Measurements from ENCODE around the gene ADCY7. TPM values are rescaled to one million over a fixed set of nuclear protein-coding genes. Genes with fewer than 3 reads are reported as not detected.

Gene ADCY7
- polyA plus RNA-seq, 1 donor from 2014 or later, result 40.6 TPM

GRCh38 chr16:50291719-50292565, 25.6 kb downstream of the ADCY7 start:
- Mint-ChIP-seq H3K9me3 (no peaks in the 10 kb centered on the region), H3K27ac (no peak overlapping the region), H3K36me3 (no peaks in the 10 kb centered on the region)

GRCh38 chr16:50292566-50292948, 26.2 kb downstream of the ADCY7 start:
- H3K27ac Mint-ChIP-seq, result no peak overlapping the region
- H3K9me3 Mint-ChIP-seq, result no peaks in the 10 kb centered on the region
- peak overlapping the region in 1 of 4 donors; percentile 80 for H3K4me3 Mint-ChIP-seq
- no peaks in the 10 kb centered on the region for H3K36me3 Mint-ChIP-seq
- H3K4me1 Mint-ChIP-seq, result peaks cover 0 to 6% (median 1%) of the 10 kb centered on the region in 3 donors
- no peaks in the 10 kb centered on the region for H3K27me3 Mint-ChIP-seq

More at GRCh38 chr16:50291719-50292565, 25.6 kb downstream of the ADCY7 start:
- no peak overlapping the region for H3K4me3 Mint-ChIP-seq
- H3K4me1 Mint-ChIP-seq, result peaks cover 0 to 6% (median 1%) of the 10 kb centered on the region in 3 donors
- H3K27me3 Mint-ChIP-seq, result no peaks in the 10 kb centered on the region

GRCh38 chr16:50293041-50293783, 26.9 kb downstream of the ADCY7 start:
- H3K9me3 Mint-ChIP-seq, result no peaks in the 10 kb centered on the region
- H3K4me3 Mint-ChIP-seq, result peak overlapping the region in 1 of 4 donors; percentile 80
- H3K27ac Mint-ChIP-seq, result no peak overlapping the region
- H3K4me1 Mint-ChIP-seq, result peaks cover 0 to 6% (median 2%) of the 10 kb centered on the region in 3 donors
- H3K36me3 Mint-ChIP-seq, result no peaks in the 10 kb centered on the region
- no peaks in the 10 kb centered on the region for H3K27me3 Mint-ChIP-seq

GRCh38 chr16:50293994-50294855, 27.9 kb downstream of the ADCY7 start:
- Mint-ChIP-seq H3K27me3 (no peaks in the 10 kb centered on the region), H3K9me3 (no peaks in the 10 kb centered on the region), H3K36me3 (no peaks in the 10 kb centered on the region), H3K4me3 (no peak overlapping the region), H3K4me1 (peaks cover 0 to 3% (median 2%) of the 10 kb centered on the region in 3 donors), H3K27ac (peak overlapping the region in 2 of 3 donors; percentile 13 to 31)

GRCh38 chr16:50294955-50295354, 28.6 kb downstream of the ADCY7 start:
- Mint-ChIP-seq H3K4me1 (peaks cover 0 to 3% (median 2%) of the 10 kb centered on the region in 3 donors), H3K4me3 (no peak overlapping the region), H3K27me3 (no peaks in the 10 kb centered on the region), H3K36me3 (no peaks in the 10 kb centered on the region), H3K9me3 (no peaks in the 10 kb centered on the region), H3K27ac (no peak overlapping the region)

- Mint-ChIP-seq H3K4me3 (peak overlapping the region in 1 of 4 donors; percentile 2), H3K9me3 (no peaks in the 10 kb centered on the region), H3K27ac (no peak overlapping the region), H3K36me3 (no peaks in the 10 kb centered on the region), H3K4me1 (peaks cover 0 to 3% (median 2%) of the 10 kb centered on the region in 3 donors), H3K27me3 (no peaks in the 10 kb centered on the region)
Observed at GRCh38 chr16:50295541-50296132, 29.3 kb downstream of the ADCY7 start.

GRCh38 chr16:50296807-50297206, 30.5 kb downstream of the ADCY7 start:
- Mint-ChIP-seq H3K27ac (no peak overlapping the region), H3K9me3 (no peaks in the 10 kb centered on the region), H3K4me1 (peaks cover 0 to 3% (median 2%) of the 10 kb centered on the region in 3 donors), H3K27me3 (no peaks in the 10 kb centered on the region), H3K4me3 (no peak overlapping the region), H3K36me3 (no peaks in the 10 kb centered on the region)

GRCh38 chr16:50297301-50298074, 31.1 kb downstream of the ADCY7 start:
- no peak overlapping the region for H3K4me3 Mint-ChIP-seq
- no peaks in the 10 kb centered on the region for H3K27me3 Mint-ChIP-seq
- H3K27ac Mint-ChIP-seq, result peak overlapping the region in 1 of 3 donors; percentile 50
- H3K9me3 Mint-ChIP-seq, result no peaks in the 10 kb centered on the region
- H3K36me3 Mint-ChIP-seq, result no peaks in the 10 kb centered on the region
- peaks cover 0 to 3% (median 2%) of the 10 kb centered on the region in 3 donors for H3K4me1 Mint-ChIP-seq

- H3K27me3 Mint-ChIP-seq, result no peaks in the 10 kb centered on the region
- H3K4me3 Mint-ChIP-seq, result no peak overlapping the region
- peaks cover 0 to 3% (median 2%) of the 10 kb centered on the region in 3 donors for H3K4me1 Mint-ChIP-seq
- no peaks in the 10 kb centered on the region for H3K9me3 Mint-ChIP-seq
- H3K36me3 Mint-ChIP-seq, result no peaks in the 10 kb centered on the region
- H3K27ac Mint-ChIP-seq, result peak overlapping the region in 2 of 3 donors; percentile 24 to 50
Observed at GRCh38 chr16:50298075-50298460, 31.7 kb downstream of the ADCY7 start.

- Mint-ChIP-seq H3K27ac (peak overlapping the region in 1 of 3 donors; percentile 50), H3K27me3 (no peaks in the 10 kb centered on the region), H3K4me3 (no peak overlapping the region), H3K4me1 (peaks cover 0 to 3% (median 2%) of the 10 kb centered on the region in 3 donors), H3K36me3 (no peaks in the 10 kb centered on the region), H3K9me3 (no peaks in the 10 kb centered on the region)
Observed at GRCh38 chr16:50298591-50299507, 32.5 kb downstream of the ADCY7 start.

GRCh38 chr16:50299508-50300105, 33.3 kb downstream of the ADCY7 start:
- Mint-ChIP-seq H3K9me3 (no peaks in the 10 kb centered on the region), H3K36me3 (no peaks in the 10 kb centered on the region), H3K4me3 (no peak overlapping the region), H3K4me1 (peaks cover 0 to 2% (median 1%) of the 10 kb centered on the region in 3 donors), H3K27ac (no peak overlapping the region), H3K27me3 (no peaks in the 10 kb centered on the region)

GRCh38 chr16:50300942-50301625, 34.7 kb downstream of the ADCY7 start:
- H3K36me3 Mint-ChIP-seq, result no peaks in the 10 kb centered on the region
- no peak overlapping the region for H3K4me3 Mint-ChIP-seq
- H3K27me3 Mint-ChIP-seq, result no peaks in the 10 kb centered on the region
- no peak overlapping the region for H3K27ac Mint-ChIP-seq
- peaks cover 0 to 2% (median 0%) of the 10 kb centered on the region in 3 donors for H3K4me1 Mint-ChIP-seq
- H3K9me3 Mint-ChIP-seq, result no peaks in the 10 kb centered on the region
